Measurements from ENCODE around the gene ARRDC3. TPM values are rescaled to one million over a fixed set of nuclear protein-coding genes. Genes with fewer than 3 reads are reported as not detected.
"Not testable (repeated sequence)": the region's sequence is repeated elsewhere in the genome, so short reads cannot be mapped to it uniquely, and the experiment has no call there.

The ARRDC3 gene
- total RNA-seq, 1 experiment from 2014 or later, result 48.7 TPM

DNA sequence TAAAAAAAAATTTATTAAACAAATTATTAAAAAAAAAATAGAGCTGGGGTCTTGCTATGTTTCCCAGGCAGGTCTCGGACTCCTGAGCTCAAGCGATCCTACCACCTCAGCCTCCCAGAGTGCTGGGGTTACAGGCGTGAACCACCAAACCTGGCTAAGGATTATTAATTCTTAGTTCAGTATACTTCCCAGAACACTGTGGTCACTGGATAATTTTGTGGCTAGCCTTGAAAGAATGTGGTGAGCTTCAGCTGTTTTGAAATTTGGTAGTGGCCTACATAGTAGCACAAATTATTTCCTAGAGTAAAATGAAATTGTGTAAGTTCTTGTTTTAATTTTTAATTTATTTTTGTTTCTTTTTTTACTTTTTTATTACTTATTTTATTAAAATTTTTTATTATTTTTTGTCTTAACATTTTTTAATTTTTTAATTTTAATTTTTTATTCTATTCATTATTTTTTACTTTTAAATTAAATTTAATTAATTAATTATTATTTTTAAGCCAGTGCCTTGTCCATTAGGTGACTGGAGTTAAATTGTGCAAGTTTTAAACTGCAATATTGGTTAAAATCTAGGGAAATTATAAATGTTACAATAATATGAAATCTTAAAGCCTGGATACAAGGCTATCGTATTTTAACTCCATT, 23.0 kb downstream of the ARRDC3 start:
- DNase-seq (ENCODE audit: low read depth), result no peak

DNA sequence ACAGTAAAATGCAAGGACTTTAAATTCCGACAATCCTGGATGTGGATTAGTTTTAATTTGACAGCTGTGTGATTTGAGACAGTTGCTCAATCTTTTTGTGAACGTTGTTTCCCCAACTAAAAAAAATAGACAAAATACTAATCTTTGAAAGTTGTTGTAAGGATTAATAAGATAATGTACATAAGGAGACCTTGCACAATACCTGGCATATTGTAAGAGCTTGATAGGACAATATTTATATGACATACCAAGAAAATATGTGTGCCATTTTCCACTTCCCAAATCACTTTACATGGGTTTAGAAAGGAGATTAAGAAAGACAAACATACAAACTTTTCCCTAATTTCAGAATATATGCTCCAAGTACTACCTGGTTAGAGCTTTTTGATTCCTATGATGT, 25.3 kb downstream of the ARRDC3 start:
- no peak for DNase-seq (ENCODE audit: low read depth)

- no peak for DNase-seq (ENCODE audit: low read depth)
Measured at GRCh38 chr5:91357012-91357634, 26.0 kb downstream of the ARRDC3 start.

GRCh38 chr5:91354867-91355266, 28.2 kb downstream of the ARRDC3 start:
- DNase-seq (ENCODE audit: low read depth), result not testable (repeated sequence)

DNA sequence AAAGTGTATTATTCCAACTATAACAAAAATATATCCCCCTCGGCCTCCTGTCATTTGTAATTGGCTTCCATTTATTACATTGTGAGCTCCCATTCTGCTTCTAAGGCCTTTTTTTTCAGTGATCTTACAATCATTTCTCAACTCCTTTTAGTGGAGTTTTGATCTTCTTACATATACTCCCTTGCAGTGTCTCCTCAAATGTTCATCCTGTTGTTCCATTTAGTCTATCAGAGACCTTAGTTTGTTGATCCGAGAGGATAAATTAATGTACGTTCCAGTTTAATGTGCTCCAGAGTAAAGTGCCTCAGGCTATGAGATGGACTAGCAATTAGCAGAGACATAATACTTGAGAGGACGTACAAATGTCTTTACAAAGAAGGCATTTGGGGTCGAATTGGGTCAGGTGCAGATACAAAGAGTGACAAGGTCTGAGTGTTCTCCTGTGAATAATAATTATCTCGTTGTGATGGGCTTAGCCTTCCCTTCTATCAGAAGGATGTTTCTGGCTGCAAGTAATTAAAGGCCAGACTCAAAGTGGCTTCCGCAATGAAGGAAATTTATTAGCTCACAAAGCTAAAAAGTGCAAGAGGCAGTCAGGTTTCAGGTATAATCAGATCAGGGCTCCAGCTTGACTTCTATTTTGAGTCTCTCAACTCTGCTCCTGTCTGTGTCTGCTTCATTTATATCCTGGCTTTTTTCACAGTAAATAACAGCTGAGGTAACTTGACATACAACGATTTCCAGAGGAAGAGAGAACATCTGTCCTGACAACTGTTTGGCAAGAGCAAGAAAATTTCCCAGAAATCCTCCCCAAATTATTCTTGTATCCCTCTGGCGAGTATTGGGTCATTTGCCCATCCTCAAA, 30.1 kb downstream of the ARRDC3 start:
- no peak for DNase-seq (ENCODE audit: low read depth)

DNA sequence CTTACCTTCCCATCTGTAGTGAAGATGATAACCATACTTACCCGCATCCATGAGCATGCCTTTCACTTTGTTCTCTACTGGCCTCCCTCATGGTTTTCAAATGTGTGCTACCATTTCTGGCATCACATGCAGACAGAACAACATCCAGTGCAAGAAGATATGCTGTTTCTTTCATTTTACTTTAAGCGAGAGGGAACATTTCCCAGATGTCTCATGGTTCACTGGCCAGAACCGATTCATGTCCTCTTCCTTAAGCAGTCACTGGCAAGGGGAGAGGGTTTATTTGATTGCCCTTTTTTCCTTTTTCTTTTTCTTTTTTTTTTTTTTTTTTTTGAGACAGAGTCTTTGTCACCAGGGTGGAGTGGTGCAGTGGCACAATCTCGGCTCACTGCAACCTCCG, 37.7 kb downstream of the ARRDC3 start:
- DNase-seq (ENCODE audit: low read depth), result no peak

DNA sequence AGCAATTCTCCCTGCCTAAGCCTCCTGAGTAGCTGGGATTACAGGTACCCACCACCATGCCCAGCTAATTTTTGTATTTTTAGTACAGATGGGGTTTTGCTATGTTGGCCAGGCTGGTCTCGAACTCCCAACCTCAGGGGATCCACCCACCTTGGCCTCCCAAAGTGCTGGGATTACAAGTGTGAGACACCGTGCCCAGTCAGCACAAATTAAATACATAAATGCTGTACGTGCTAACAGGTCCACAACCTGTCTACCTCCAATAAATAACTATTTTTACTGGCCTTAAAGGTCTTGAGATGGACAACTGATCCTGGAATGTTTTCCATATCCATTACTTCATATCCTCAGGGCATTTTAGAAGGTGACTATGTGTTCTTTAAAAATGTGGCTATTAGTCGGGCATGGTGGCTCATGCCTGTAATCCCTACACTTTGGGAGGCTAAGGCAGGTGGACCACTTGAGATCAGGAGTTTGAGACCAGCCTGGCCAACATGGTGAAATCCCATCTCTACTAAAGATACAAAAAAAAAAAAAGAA, 38.4 kb downstream of the ARRDC3 start:
- DNase-seq (ENCODE audit: low read depth), result not testable (repeated sequence)

DNA sequence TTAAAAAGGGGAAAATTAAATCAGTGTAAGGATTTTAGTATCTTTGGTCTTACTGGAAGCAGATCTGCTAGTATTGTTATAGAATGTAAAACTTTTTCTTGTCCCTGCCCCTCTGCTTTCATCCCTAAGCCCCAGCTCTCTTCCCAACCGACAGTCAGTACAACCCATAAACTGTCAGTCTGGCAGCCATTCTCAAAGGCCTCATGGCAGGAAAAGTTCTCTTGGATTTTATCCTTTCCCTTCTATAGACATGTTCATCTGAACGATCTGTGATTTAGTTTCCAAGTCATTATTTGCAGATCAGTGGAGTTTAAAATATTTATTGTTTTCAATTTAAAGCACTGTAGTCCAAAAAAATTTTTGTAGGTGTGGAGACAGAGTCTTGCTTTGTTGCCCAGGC, 39.2 kb downstream of the ARRDC3 start:
- DNase-seq (ENCODE audit: low read depth), result no peak

- not testable (repeated sequence) for DNase-seq (ENCODE audit: low read depth)
Measured at GRCh38 chr5:91342931-91343330, 40.2 kb downstream of the ARRDC3 start.

GRCh38 chr5:91341154-91341553, 42.0 kb downstream of the ARRDC3 start:
- no peak for DNase-seq (ENCODE audit: low read depth)

GRCh38 chr5:91340532-91340931, 42.6 kb downstream of the ARRDC3 start:
- DNase-seq (ENCODE audit: low read depth), result no peak

DNA sequence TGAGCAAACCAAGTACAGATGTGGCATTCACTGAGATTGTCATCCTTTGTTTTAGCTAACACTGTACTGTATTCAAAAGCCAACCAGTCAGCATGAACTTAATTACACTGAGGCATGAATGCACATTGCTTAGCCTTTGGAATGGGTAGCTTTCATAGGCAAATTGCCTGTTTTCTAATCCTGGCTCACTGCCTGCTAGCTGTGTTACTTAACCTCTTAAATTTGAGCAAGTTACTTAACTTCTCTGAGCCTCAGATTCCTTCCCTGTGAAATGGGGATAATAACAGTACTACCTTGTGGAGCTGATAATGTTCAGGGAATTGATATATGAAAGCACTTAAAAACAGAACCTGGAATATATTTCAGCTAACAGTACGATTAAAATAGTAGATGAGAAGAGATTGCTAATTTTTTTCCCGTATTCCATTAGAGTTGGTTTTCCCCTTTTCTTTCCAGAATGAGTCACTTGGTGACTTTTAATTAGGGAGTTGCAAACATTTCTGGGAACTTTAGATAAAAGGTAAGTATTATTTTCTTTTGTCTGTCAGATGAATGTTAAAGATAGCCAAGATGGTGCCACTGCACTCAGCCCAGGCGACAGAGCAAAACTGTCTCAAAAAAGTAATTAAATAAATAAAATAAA, 43.9 kb downstream of the ARRDC3 start:
- DNase-seq (ENCODE audit: low read depth), result peak; percentile 50

GRCh38 chr5:91332267-91333045, 50.7 kb downstream of the ARRDC3 start:
- DNase-seq (ENCODE audit: low read depth), result peak; percentile 88

GRCh38 chr5:91331705-91332104, 51.4 kb downstream of the ARRDC3 start:
- no peak for DNase-seq (ENCODE audit: low read depth)

- DNase-seq (ENCODE audit: low read depth), result no peak
Measured at GRCh38 chr5:91329283-91329682, 53.8 kb downstream of the ARRDC3 start.

- no peak for DNase-seq (ENCODE audit: low read depth)
Measured at GRCh38 chr5:91328743-91329142, 54.4 kb downstream of the ARRDC3 start.

- not testable (repeated sequence) for DNase-seq (ENCODE audit: low read depth)
Measured at GRCh38 chr5:91322981-91323380, 60.1 kb downstream of the ARRDC3 start.

- no peak for DNase-seq (ENCODE audit: low read depth)
Measured at GRCh38 chr5:91319667-91320066, 63.5 kb downstream of the ARRDC3 start.

DNA sequence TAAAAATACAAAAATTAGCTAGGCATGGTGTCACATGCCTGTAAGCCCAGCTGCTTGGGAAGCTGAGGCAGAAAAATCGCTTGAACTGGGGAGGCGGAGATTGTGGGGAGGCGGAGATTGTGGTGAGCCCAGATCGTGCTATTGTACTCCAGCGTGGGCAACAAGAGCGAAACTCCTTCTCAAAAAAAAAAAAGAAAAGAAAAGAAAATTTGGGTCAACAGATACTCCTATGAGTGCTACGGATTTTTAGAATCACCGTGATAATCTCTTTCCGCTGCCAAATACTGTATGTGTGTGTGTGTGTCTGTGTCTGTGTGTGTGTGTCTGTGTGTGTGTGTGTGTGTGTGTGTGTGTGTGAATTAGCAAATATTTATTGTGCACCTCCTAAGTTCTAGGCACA, 64.4 kb downstream of the ARRDC3 start:
- no peak for DNase-seq (ENCODE audit: low read depth)

Measured in Daoy (cell line).